Measurements from ENCODE around the gene TRPV5.

The TRPV5 gene

GRCh38 chr7:142859411-142859810 lies 74.1 kb downstream of the TRPV5 start:
- no peak overlapping the region for H3K27ac Mint-ChIP-seq (ENCODE audit: low read depth)
- no peak for ATAC-seq (replicated peaks; ENCODE audit: extremely low read depth, poor library complexity, severe bottlenecking)
- H3K27me3 Mint-ChIP-seq = no peaks in the 10 kb centered on the region
- no peaks in the 10 kb centered on the region for H3K9me3 Mint-ChIP-seq
- H3K36me3 Mint-ChIP-seq (ENCODE audit: insufficient read depth) = peaks cover 7% of the 10 kb centered on the region
- no peak overlapping the region for H3K4me3 Mint-ChIP-seq
- peaks cover 16% of the 10 kb centered on the region for H3K4me1 Mint-ChIP-seq
- no peak for DNase-seq (ENCODE audit: low spot score in 2 of 2)

Data from central memory CD8-positive, alpha-beta T cell (primary cell).